GM10248 (cell line): ENCODE measurements around the gene LRCH4.
A peak's percentile ranks its signal among the peaks of the same experiment; 100 is the strongest.
"Not testable (repeated sequence)": the region's sequence is repeated elsewhere in the genome, so short reads cannot be mapped to it uniquely, and the experiment has no call there.

Experiments used
- CTCF ChIA-PET: fragments of 300-600 bp; sonication (Branson Sonifier 250); formaldehyde crosslinking; extraction: SDS; loops from one replicate; lab custom pipeline; 2021; ENCODE audit warnings: antibody characterized with exemption; lab: Yijun Ruan, JAX
- POLR2A ChIA-PET: fragments of 350-650 bp; sonication (Branson Sonifier 250); formaldehyde crosslinking; extraction: SDS; loops from one replicate; lab custom pipeline; 2020; ENCODE audit warnings: antibody characterized with exemption; lab: Yijun Ruan, JAX
- DNase-seq: peaks from one replicate; pipeline ENCODE4 v3.0.0; 2012; ENCODE audit errors: extremely low spot score
- CTCF ChIP-seq: IDR thresholded peaks from 2 replicates; pipeline ENCODE4 v1.5.1; 2012; ENCODE audit warnings: mild to moderate bottlenecking, low read depth; ENCODE audit errors: extremely low read depth, missing control alignments, control extremely low read depth

Gene LRCH4

GRCh38 chr7:100567031-100567730, 18.7 kb downstream of the LRCH4 start:
- CTCF ChIA-PET = interaction anchor here (0.9 to 11.9 kb wide), 5 partner anchors 15 to 84 kb away, joined by 3 to 288 read pairs (median 4); no protein-coding TSS in a partner anchor
- POLR2A ChIA-PET = no interaction called here
- no peak for TF ChIP-seq CTCF
- no peak for DNase-seq

GRCh38 chr7:100566018-100566531, 19.9 kb downstream of the LRCH4 start:
- POLR2A ChIA-PET = no interaction called here
- DNase-seq = no peak
- no peak for TF ChIP-seq CTCF
- CTCF ChIA-PET = interaction anchor here (0.9 to 11.9 kb wide), 11 partner anchors 16 to 160 kb away, joined by 3 to 288 read pairs (median 6); no protein-coding TSS in a partner anchor

GRCh38 chr7:100565133-100565571, 20.8 kb downstream of the LRCH4 start:
- POLR2A ChIA-PET = no interaction called here
- TF ChIP-seq CTCF = no peak
- CTCF ChIA-PET = interaction anchor here (1.0 to 11.9 kb wide), 19 partner anchors 8 to 181 kb away, joined by 3 to 288 read pairs (median 8); partner anchors contain the start of genes FBXO24, POP7, SAP25 and TSC22D4
- no peak for DNase-seq

- ChIA-PET CTCF (interaction anchor here (1.0 to 11.9 kb wide), 24 partner anchors 9 to 287 kb away, joined by 3 to 288 read pairs (median 6); partner anchors contain the start of genes FBXO24, POP7, SAP25 and TSC22D4), POLR2A (interaction anchor here (0.6 kb wide), 1 partner anchor 93 kb away, joined by 4 read pairs; no protein-coding TSS in a partner anchor)
- DNase-seq = not testable (repeated sequence)
These were observed 21.5 kb downstream of the LRCH4 start for GRCh38 chr7:100564405-100564804.

- POLR2A ChIA-PET = no interaction called here
- DNase-seq = peak; percentile 83
- peak; percentile 80 for TF ChIP-seq CTCF
- CTCF ChIA-PET = interaction anchor here (0.9 to 11.9 kb wide), 25 partner anchors 9 to 288 kb away, joined by 3 to 288 read pairs (median 6); partner anchors contain the start of genes FBXO24, POP7, SAP25 and TSC22D4
These were observed 22.0 kb downstream of the LRCH4 start for GRCh38 chr7:100563809-100564400.

- no peak for TF ChIP-seq CTCF
- POLR2A ChIA-PET = no interaction called here
- CTCF ChIA-PET = interaction anchor here (0.9 to 11.9 kb wide), 19 partner anchors 10 to 180 kb away, joined by 3 to 288 read pairs (median 9); partner anchors contain the start of genes FBXO24, POP7 and SAP25
- DNase-seq = no peak
These were observed 22.8 kb downstream of the LRCH4 start for GRCh38 chr7:100563100-100563564.
